GM23338 (cell line): Measurements from ENCODE around the gene C18orf32.
"Not testable (repeated sequence)": the region's sequence is repeated elsewhere in the genome, so short reads cannot be mapped to it uniquely, and the experiment has no call there.

ENCODE experiments used
- EZH2 ChIP-seq: fragments of 200-600 bp; sonication (generic); IDR thresholded peaks from one replicate; pipeline ENCODE4 v1.8.0; 2017; ENCODE audit warnings: antibody characterized with exemption, mild to moderate bottlenecking, low read depth; ENCODE audit not compliant: unreplicated experiment
- TF ChIP-seq, protein P1 (sequence below), 2 experiments: fragments of 200-600 bp in 1 of 2; sonication (generic) in 1 of 2; conservative IDR thresholded peaks; 2 replicates each; pipeline versions ENCODE4 v1.5.1 to v1.6.1; 2016 to 2017; ENCODE audit warnings: antibody characterized with exemption in 2 of 2, low read depth in 2 of 2, mild to moderate bottlenecking in 2 of 2, moderate library complexity in 1 of 2

DNA sequence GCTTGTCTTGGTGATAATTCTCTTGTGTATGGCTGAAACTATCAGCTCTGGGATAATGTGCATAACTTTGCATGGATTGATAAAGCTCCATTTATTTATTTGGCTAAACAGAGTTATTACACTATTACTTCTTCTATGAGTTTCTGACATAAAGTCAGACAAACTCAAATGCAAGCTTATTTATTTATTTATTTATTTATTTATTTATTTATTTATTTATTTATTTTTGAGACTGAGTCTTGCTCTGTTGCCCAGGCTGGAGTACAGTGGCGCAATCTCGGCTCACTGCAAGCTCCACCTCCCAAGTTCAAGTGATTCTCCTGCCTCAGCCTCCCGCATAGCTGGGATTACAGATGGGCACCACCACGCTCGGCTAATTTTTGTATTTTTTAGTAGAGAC is 28.0 kb upstream of the C18orf32 start:
- not testable (repeated sequence) for TF ChIP-seq EZH2
- TF ChIP-seq, protein P1, sequence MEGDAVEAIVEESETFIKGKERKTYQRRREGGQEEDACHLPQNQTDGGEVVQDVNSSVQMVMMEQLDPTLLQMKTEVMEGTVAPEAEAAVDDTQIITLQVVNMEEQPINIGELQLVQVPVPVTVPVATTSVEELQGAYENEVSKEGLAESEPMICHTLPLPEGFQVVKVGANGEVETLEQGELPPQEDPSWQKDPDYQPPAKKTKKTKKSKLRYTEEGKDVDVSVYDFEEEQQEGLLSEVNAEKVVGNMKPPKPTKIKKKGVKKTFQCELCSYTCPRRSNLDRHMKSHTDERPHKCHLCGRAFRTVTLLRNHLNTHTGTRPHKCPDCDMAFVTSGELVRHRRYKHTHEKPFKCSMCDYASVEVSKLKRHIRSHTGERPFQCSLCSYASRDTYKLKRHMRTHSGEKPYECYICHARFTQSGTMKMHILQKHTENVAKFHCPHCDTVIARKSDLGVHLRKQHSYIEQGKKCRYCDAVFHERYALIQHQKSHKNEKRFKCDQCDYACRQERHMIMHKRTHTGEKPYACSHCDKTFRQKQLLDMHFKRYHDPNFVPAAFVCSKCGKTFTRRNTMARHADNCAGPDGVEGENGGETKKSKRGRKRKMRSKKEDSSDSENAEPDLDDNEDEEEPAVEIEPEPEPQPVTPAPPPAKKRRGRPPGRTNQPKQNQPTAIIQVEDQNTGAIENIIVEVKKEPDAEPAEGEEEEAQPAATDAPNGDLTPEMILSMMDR (conservative IDR thresholded peaks at IDR 0.05; ENCODE audit: low read depth in 2 of 2): not testable (repeated sequence)
